Stimulated activated CD8-positive, alpha-beta memory T cell treated with anti-CD3 and anti-CD28 coated beads, Interleukin-7, amount 100 ng/mL, for 4 hours (primary cell): Measurements from ENCODE around the gene ZNF341.

Experiments used
- DNase-seq, 2 donors: peaks; one replicate each; pipeline ENCODE4 v3.0.0-alpha.2; 2020; ENCODE audit warnings: low read depth in 2 of 2

Gene ZNF341

DNA sequence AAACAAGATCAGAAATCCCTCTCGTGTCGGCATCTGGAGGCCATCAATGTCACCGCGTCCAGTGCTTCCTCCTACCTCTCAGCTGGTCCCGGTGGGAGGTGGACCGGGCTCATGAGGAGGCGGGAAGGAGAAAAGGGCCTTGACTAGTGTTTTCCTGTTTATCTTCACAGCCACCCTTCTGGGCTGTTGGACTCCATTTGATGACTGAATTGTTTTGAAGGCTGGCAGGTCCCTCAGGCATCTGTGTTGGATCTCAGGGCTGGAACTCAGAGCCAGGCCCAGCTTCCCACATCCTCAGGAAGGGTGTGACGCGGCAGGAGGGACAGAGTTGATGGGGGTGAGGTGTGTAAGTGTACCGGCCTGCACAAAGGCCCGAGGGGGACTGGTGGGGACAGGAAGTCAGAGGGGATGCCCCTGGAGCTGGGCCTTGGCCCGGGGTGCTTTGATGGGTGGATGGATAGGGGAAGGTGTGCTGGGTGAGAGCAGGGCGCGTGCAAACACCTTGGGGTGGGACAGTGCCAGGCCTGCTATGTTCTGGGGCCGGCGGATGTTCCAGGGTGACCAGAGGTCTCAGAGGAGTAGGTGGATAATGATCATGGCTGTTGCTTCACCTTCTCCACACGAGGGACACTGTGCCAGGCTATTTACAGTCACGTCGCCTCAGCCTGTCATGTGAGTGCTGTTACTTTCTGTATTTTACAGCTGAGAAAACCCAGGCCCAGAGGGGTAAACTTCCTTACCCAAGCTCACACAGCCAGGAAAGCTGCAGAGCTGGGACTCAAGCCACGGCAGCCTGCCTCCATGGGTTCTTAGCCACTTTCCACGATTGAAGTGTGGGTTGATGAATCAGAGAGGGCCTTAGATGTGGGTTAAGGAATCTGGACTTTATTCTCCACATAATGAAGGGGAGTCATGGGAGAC lies 61.5 kb downstream of the ZNF341 start:
- DNase-seq: no peak

DNA sequence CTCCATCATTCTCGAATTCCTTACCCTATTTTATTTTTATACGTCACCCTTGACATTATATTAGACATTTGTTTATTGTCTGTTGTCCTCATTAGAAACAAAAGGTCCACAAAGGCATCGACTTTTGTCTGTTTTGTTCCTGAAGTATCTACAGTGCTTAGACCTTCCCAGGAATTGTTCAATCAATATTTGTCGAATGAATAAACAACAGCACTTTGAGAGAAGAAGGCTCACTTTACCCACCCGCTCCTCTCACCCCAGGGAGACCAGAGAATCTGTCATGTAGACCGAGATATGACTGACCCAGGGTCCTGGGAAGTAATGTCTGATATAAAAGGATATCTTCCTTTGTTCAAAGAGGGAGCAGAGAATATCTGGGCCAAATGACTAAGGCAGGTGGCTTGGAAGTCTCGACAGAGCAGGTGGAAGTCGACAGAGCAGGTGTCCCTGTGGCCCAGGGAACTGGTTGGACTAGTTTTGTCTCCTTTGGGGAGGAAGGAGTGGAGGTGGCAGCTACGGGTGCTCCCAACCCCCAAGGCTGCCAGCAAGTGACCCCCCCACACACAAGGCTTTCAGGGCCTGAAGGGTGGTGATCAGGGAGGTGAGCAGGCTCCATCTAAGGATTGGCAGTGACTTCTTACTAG lies 64.6 kb downstream of the ZNF341 start:
- no peak for DNase-seq

GRCh38 chr20:33796907-33797544 lies 65.2 kb downstream of the ZNF341 start:
- no peak for DNase-seq

GRCh38 chr20:33798444-33798843 lies 66.6 kb downstream of the ZNF341 start:
- DNase-seq: no peak

DNA sequence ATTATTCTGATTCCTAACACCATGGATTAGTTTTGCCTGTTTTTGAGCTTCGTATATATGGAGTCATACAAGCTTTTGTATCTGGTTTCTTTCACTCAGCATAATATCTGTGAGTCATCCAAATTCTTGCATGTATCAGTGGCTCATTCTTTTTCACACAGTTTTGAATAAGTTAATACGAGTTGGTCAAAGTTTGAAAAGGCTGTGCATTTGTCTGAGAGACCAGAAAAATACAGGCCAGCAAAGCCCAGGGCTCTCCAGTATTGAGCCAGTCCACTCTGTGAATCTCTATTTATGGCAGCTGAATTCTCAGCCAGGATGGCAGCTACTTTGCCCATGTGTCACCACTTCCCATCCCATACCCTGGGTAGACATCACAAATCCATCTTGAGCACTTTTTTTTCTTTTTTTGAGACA lies 72.1 kb downstream of the ZNF341 start:
- DNase-seq: no peak

GRCh38 chr20:33808388-33808787 lies 76.6 kb downstream of the ZNF341 start:
- no peak for DNase-seq

GRCh38 chr20:33810259-33810658 lies 78.5 kb downstream of the ZNF341 start:
- DNase-seq: no peak

DNA sequence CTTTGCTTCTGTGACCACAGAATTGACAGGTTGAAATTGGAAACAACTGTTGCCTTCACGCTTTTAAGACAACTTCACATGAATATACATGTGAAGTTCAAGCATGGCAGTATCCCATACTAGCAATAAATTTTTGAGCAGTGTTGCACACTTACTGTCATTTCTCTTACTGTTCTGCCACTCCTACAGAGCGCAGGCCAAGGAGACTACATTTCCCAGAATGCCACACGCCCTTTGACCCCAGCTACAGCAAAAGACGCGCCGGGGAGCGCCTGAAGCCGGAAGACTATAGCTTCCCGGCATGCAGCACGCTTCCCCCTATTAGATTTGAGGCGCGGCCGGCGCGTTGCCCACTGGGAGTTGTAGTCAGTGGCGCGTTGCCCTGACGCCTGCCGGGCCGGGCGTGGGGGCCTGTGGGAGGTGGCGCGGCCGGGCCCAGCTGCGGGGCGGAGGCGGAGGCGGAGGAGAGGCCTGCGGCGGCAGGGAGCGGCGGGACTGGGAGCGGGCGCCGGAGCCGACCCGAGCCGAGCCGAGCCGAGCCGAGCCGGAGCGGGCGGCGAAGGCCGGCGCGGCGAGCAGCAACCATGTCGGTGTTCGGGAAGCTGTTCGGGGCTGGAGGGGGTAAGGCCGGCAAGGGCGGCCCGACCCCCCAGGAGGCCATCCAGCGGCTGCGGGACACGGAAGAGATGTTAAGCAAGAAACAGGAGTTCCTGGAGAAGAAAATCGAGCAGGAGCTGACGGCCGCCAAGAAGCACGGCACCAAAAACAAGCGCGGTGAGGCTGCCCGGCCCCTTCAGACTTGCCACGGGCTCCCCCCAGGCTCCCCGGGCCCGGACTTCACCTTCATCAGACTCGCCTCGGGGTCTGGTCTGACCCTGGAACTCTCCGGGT lies 79.3 kb downstream of the ZNF341 start, which contains the start of gene CHMP4B:
CHMP4B (plus strand) TSS at position 464 of the 891 bp plus-strand sequence; CDS start at position 585, 121 bp downstream.
- peak; percentile 97 to 99 for DNase-seq

DNA sequence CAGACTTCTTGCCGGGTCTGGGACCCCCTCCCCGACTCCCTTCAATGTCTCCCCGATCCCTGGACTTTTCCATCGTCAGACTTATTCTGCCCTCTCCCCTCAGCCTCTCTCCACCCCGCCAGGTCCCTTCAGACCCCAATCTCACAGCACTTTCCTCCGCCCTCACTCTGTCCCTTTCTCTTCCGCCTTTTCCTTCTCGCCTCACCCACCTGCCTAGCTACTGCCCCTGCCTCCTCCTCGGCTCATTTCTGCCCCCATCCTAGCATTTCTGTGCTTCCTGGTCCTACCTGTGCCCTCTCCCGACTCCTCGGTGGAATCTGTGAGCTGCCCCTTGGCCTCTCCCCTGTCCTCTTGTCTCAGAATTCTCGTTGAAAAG lies 80.0 kb downstream of the ZNF341 start:
- DNase-seq: no peak

GRCh38 chr20:33812152-33812849 lies 80.5 kb downstream of the ZNF341 start:
- DNase-seq: peak in 1 of 2 donors; percentile 26

DNA sequence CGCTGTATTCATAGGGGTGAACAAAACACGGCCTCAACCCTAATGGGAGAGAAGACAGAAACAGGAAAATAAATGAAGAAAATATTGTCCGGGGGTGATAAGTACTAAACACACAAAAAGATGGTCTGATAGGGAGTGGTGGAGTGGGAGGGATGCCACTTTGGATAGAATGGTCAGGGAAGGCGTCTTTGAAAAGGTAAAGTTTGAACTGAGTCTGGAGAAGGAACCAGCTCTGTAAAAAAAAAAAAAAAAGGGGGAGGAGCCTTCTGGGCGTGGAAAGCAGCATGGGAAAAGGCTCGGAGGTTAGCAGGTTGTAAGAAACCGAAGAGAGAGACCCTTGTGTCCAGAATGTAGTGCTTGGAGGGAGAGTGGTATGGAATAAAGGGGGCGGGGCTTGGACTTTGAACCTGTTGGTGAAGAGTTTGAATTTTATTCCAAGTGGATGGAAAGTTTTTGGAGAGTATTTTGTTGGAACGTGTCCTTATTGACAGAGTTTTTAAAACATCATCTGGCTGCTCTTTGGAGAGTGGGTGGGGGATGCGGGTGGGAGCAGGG lies 81.2 kb downstream of the ZNF341 start:
- DNase-seq: no peak

DNA sequence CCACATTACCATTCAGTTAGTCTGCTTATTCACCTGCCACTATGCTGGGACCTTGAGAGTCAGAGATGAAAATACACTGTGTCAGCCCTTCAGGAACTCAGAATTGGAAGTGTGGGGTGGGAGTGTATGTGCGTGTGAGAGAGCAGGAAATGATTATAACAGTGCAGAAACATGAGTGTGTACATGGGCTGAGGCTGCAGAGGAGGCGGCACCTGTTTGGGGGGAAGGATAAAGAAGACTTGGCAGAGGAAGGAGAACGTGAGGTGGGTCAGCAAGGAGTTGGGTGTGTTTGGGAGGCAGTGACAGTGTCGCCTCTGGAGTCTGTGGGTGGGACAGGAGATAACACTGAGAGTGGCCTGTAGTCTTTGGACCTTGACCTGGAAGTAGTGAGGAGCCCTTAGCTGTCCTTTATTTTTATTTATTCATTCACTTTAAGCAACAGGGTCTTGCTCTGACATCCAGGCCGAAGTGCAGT lies 82.5 kb downstream of the ZNF341 start:
- no peak for DNase-seq

DNA sequence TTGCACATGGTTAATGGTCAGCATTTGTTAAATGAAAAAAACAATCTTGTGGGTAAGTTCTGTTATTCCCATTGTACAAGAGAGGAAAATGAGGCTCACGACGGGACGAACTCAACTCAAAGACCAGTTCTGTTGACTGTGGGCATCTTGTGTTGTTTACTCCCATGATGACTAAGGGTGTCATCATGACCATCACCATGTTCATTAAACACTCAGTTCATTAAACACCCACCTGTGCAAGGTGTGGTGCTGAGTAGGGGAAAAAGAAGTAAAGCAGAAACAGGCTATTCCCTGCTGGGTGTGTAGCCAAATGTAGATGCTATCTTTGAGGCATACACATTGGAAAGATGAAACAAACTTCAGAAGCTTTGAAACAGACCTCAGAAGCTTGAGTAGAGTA lies 83.9 kb downstream of the ZNF341 start:
- no peak for DNase-seq

DNA sequence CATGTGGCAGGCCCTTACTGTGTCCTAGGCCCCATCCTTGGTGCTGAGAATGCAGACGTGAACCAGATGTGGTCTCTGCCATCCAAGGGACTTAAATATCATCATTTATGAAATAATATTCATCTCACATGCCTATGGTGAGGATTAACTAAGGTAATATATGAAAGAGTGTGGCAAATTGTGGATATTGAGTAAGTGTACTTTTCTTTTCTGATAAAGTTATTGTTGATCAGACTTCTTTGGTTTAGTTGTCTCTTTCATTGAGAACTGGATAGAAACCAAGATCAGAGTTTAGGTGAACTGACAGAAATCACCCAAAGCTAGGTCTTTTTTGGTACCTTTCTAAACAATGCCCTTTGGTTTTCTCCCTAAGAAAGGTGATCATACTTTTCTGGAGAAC lies 84.4 kb downstream of the ZNF341 start:
- DNase-seq: no peak

- DNase-seq: no peak
These were observed 85.6 kb downstream of the ZNF341 start for GRCh38 chr20:33817411-33817810.

GRCh38 chr20:33819456-33819855 lies 87.7 kb downstream of the ZNF341 start:
- no peak for DNase-seq

DNA sequence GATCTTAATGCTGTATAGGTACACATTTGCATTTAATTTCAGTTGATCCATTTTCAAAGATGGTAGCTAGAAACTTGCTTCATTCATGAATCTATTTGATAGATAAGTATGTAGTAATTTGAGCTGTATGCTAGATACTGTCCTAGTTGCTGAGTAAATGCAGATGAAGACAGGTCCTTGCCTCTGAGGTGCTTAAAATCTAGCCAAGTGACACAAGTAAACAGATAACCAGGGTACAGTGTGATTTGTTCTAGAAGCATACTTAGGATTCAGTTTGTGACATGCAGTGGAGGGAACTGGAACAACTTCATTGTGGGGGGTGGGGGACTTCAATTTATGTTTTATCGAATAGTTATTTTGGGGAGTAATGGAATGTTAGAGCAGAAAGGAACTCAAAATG lies 88.6 kb downstream of the ZNF341 start:
- DNase-seq: no peak

- DNase-seq: no peak
These were observed 89.6 kb downstream of the ZNF341 start for GRCh38 chr20:33821270-33821836.

- no peak for DNase-seq
These were observed 90.6 kb downstream of the ZNF341 start for GRCh38 chr20:33822423-33822822.

DNA sequence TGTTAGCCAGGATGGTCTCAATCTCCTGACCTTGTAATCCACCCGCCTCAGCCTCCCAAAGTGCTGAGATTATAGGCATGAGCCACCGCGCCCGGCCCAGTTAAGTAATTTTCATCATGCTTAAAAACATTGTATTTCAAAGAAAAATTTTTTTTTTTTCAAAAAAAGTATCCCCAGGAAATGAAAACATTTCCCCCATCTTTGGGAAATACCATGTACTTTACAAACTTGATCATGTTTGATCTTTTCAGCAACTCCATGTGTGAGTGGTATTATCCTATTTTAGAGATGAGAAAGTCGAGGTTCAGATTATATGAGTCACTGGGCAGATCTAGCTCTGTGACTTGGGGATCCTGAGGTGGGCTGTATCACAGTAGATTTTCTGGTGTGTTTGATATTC lies 91.2 kb downstream of the ZNF341 start:
- DNase-seq: no peak
